Astrocyte (in vitro differentiated cells and primary cell): ENCODE data around the gene PPP6C. TPM values are rescaled to one million over a fixed set of nuclear protein-coding genes. Genes with fewer than 3 reads are reported as not detected.

Experiments used
- DNase-seq: peaks from one replicate; pipeline ENCODE4 v3.0.0-alpha.2; 2010; ENCODE audit warnings: low read depth
- FAIRE-seq: peaks from 2 replicates; lab custom pipeline; 2011; peaks lifted over from hg19 to GRCh38; lab: Jason Lieb, UNC
- H2AFZ ChIP-seq: 2 replicates; pipeline ENCODE4 v1.6.0; 2012; ENCODE audit warnings: low read depth, low read length, inconsistent platforms
- H3K27ac ChIP-seq: 2 replicates; pipeline ENCODE4 v1.5.1; 2011; ENCODE audit warnings: low read depth, low read length, inconsistent platforms
- H3K27me3 ChIP-seq: 2 replicates; pipeline ENCODE4 v1.6.0; 2011; ENCODE audit warnings: low read length, inconsistent platforms; ENCODE audit not compliant: insufficient read depth
- H3K36me3 ChIP-seq: 2 replicates; pipeline ENCODE4 v1.5.1; 2011; ENCODE audit warnings: low read length, inconsistent platforms; ENCODE audit not compliant: insufficient read depth
- H3K4me1 ChIP-seq: 2 replicates; pipeline ENCODE4 v1.5.1; 2011; ENCODE audit warnings: low read length, inconsistent platforms; ENCODE audit not compliant: insufficient read depth
- H3K4me2 ChIP-seq: 2 replicates; pipeline ENCODE4 v1.6.0; 2012; ENCODE audit warnings: low read length, inconsistent platforms
- H3K4me3 ChIP-seq: 2 replicates; pipeline ENCODE4 v1.5.1; 2011; ENCODE audit warnings: low read depth, mild to moderate bottlenecking, low read length, inconsistent platforms; ENCODE audit not compliant: insufficient read depth
- H3K79me2 ChIP-seq: 2 replicates; pipeline ENCODE4 v1.6.0; 2012; ENCODE audit warnings: mild to moderate bottlenecking, low read length, inconsistent platforms; ENCODE audit not compliant: insufficient read depth
- H3K9ac ChIP-seq: 2 replicates; pipeline ENCODE4 v1.6.0; 2012; ENCODE audit warnings: mild to moderate bottlenecking, low read length, inconsistent platforms
- H3K9me3 ChIP-seq: 2 replicates; pipeline ENCODE4 v1.5.1; 2012; ENCODE audit warnings: low read depth, mild to moderate bottlenecking, low read length, inconsistent platforms; ENCODE audit not compliant: insufficient read depth
- H4K20me1 ChIP-seq: 2 replicates; pipeline ENCODE4 v1.6.0; 2012; ENCODE audit warnings: low read length, inconsistent platforms; ENCODE audit not compliant: insufficient read depth
- H3K27ac Mint-ChIP-seq: one replicate; pipeline ENCODE4 v1.8.0; 2021; ENCODE audit warnings: mild to moderate bottlenecking, mixed read lengths; ENCODE audit not compliant: unreplicated experiment
- H3K27me3 Mint-ChIP-seq: one replicate; pipeline ENCODE4 v1.8.0; 2021; ENCODE audit warnings: low read depth, mixed read lengths; ENCODE audit not compliant: unreplicated experiment
- H3K36me3 Mint-ChIP-seq: one replicate; pipeline ENCODE4 v1.8.0; 2021; ENCODE audit warnings: low read depth, mixed read lengths; ENCODE audit not compliant: unreplicated experiment
- H3K4me1 Mint-ChIP-seq: one replicate; pipeline ENCODE4 v1.8.0; 2021; ENCODE audit warnings: low read depth, mixed read lengths; ENCODE audit not compliant: unreplicated experiment
- H3K4me3 Mint-ChIP-seq: one replicate; pipeline ENCODE4 v1.8.0; 2021; ENCODE audit warnings: mild to moderate bottlenecking, moderate library complexity, mixed read lengths; ENCODE audit not compliant: unreplicated experiment
- H3K9me3 Mint-ChIP-seq: one replicate; pipeline ENCODE4 v1.8.0; 2021; ENCODE audit warnings: mild to moderate bottlenecking, mixed read lengths; ENCODE audit not compliant: unreplicated experiment
- CTCF ChIP-seq: IDR thresholded peaks from 2 replicates; pipeline ENCODE4 v1.5.1; 2011; ENCODE audit warnings: low read depth, mild to moderate bottlenecking, inconsistent platforms, low read length, moderate library complexity; ENCODE audit not compliant: insufficient read depth
- EZH2 ChIP-seq: IDR thresholded peaks from 2 replicates; pipeline ENCODE4 v1.6.1; 2012; ENCODE audit warnings: mild to moderate bottlenecking, low read length, inconsistent platforms; ENCODE audit not compliant: insufficient read depth
- total RNA-seq: library from RNA; stranded (reverse); gene quantifications from 2 replicates; pipeline ENCODE4 v1.2.1, GENCODE V29; 2021

PPP6C gene
- total RNA-seq, 1 donor from 2014 or later = 41.1 TPM

GRCh38 chr9:125153712-125154367, 35.8 kb downstream of the PPP6C start:
- TF ChIP-seq CTCF (no peak), EZH2 (no peak)
- H3K27ac Mint-ChIP-seq = no peak overlapping the region

GRCh38 chr9:125151730-125152129, 37.9 kb downstream of the PPP6C start:
- H3K36me3 ChIP-seq = peaks cover 32% of the 10 kb centered on the region
- Mint-ChIP-seq H3K27ac (no peak overlapping the region), H3K4me1 (no peaks in the 10 kb centered on the region), H3K27me3 (no peaks in the 10 kb centered on the region), H3K36me3 (peaks cover 15% of the 10 kb centered on the region), H3K4me3 (no peak overlapping the region), H3K9me3 (no peaks in the 10 kb centered on the region)
- no peak overlapping the region for H3K9ac ChIP-seq
- TF ChIP-seq EZH2 = no peak
- TF ChIP-seq CTCF = no peak
- no peaks in the 10 kb centered on the region for H3K27me3 ChIP-seq
- H3K4me2 ChIP-seq = no peak overlapping the region
- no peak for DNase-seq
- H2AFZ ChIP-seq = no peak overlapping the region
- H4K20me1 ChIP-seq = peaks cover 7% of the 10 kb centered on the region
- no peak for FAIRE-seq
- H3K27ac ChIP-seq = no peak overlapping the region
- H3K79me2 ChIP-seq = no peaks in the 10 kb centered on the region
- no peaks in the 10 kb centered on the region for H3K9me3 ChIP-seq
- no peak overlapping the region for H3K4me3 ChIP-seq
- no peaks in the 10 kb centered on the region for H3K4me1 ChIP-seq

More at GRCh38 chr9:125153712-125154367, 35.8 kb downstream of the PPP6C start:
- H3K4me1 ChIP-seq = no peaks in the 10 kb centered on the region
- H3K27ac ChIP-seq = no peak overlapping the region
- Mint-ChIP-seq H3K4me1 (no peaks in the 10 kb centered on the region), H3K9me3 (no peaks in the 10 kb centered on the region), H3K36me3 (peaks cover 15% of the 10 kb centered on the region), H3K27me3 (no peaks in the 10 kb centered on the region), H3K4me3 (no peak overlapping the region)
- no peak overlapping the region for H3K4me2 ChIP-seq
- peaks cover 7% of the 10 kb centered on the region for H4K20me1 ChIP-seq
- no peaks in the 10 kb centered on the region for H3K27me3 ChIP-seq
- H3K9me3 ChIP-seq = no peaks in the 10 kb centered on the region
- H2AFZ ChIP-seq = no peak overlapping the region
- FAIRE-seq = no peak
- H3K4me3 ChIP-seq = no peak overlapping the region
- H3K79me2 ChIP-seq = no peaks in the 10 kb centered on the region
- H3K36me3 ChIP-seq = peaks cover 37% of the 10 kb centered on the region
- H3K9ac ChIP-seq = no peak overlapping the region
- peak; percentile 20 for DNase-seq
